A549 (cell line): Measurements from ENCODE around the gene FRMD3. TPM values are rescaled to one million over a fixed set of nuclear protein-coding genes. Genes with fewer than 3 reads are reported as not detected.

Experiments used
- ATAC-seq, 2 experiments: fragments of 200-7000 bp in 1 of 2; fragments of >200 bp in 1 of 2; cut with Nextera tagmentation in 1 of 2; cut with Tn5 transposase in 1 of 2; 3 replicates each; pipeline versions ENCODE4 v1.8.0 to v1.9.1; 2018 to 2020; ENCODE audit warnings: mild to moderate bottlenecking in 1 of 2, moderate library complexity in 1 of 2
- CTCF ChIA-PET: fragments of 300-600 bp; sonication (Branson Sonifier 250); formaldehyde crosslinking; extraction: SDS; loops from one replicate; lab custom pipeline; 2021; ENCODE audit warnings: antibody characterized with exemption, inconsistent platforms; lab: Yijun Ruan, JAX
- POLR2A ChIA-PET: fragments of 350-600 bp; formaldehyde crosslinking; extraction: SDS; loops from one replicate; lab custom pipeline; 2021; ENCODE audit warnings: antibody characterized with exemption, inconsistent platforms; lab: Yijun Ruan, JAX
- DNase-seq, 2 experiments: peaks; one replicate each; pipeline versions ENCODE4 v3.0.0 to v3.0.0-alpha.2; 2011 to 2016; ENCODE audit warnings: low read depth in 1 of 2, low spot score in 1 of 2
- FAIRE-seq: peaks from 2 replicates; lab custom pipeline; 2011; peaks lifted over from hg19 to GRCh38; lab: Jason Lieb, UNC
- H3K27ac ChIP-seq, 2 experiments: fragments of >200 bp; sonication (Bioruptor Twin); formaldehyde crosslinking; 3 replicates each; pipeline ENCODE4 v1.5.1; 2016 to 2017
- H3K4me1 ChIP-seq: fragments of >200 bp; sonication (Bioruptor Twin); formaldehyde crosslinking; 3 replicates; pipeline ENCODE4 v1.6.1; 2016
- H3K4me2 ChIP-seq: fragments of >200 bp; sonication (Bioruptor Twin); formaldehyde crosslinking; 3 replicates; pipeline ENCODE4 v1.6.1; 2016
- H3K4me3 ChIP-seq: fragments of >200 bp; sonication (Bioruptor Twin); formaldehyde crosslinking; 3 replicates; pipeline ENCODE4 v1.5.1; 2016
- H3K9me3 ChIP-seq: fragments of >200 bp; sonication (Bioruptor Twin); formaldehyde crosslinking; 3 replicates; pipeline ENCODE4 v1.6.1; 2016
- CBX2 ChIP-seq: fragments of 200-600 bp; sonication (generic); IDR thresholded peaks from 2 replicates; pipeline ENCODE4 v1.6.1; 2016; ENCODE audit warnings: low read depth, mild to moderate bottlenecking, borderline replicate concordance
- CBX8 ChIP-seq: fragments of 200-600 bp; sonication (generic); IDR thresholded peaks from 2 replicates; pipeline ENCODE4 v1.6.1; 2016
- EHF ChIP-seq: fragments of 250-450 bp; sonication (Bioruptor Pico); IDR thresholded peaks from 2 replicates; pipeline ENCODE4 v1.5.0; 2020; ENCODE audit warnings: mild to moderate bottlenecking
- HDAC2 ChIP-seq: fragments of 200-600 bp; sonication (generic); IDR thresholded peaks from 2 replicates; pipeline ENCODE4 v1.6.1; 2016
- HOXB13 ChIP-seq: fragments of 250-450 bp; sonication (Bioruptor Pico); IDR thresholded peaks from 2 replicates; pipeline ENCODE4 v1.5.0; 2020; ENCODE audit warnings: low read depth, mild to moderate bottlenecking, moderate library complexity
- JUN ChIP-seq, 2 experiments: fragments of >200 bp; sonication (Bioruptor Twin); formaldehyde crosslinking; IDR thresholded peaks; 2 replicates in 1 of 2; 3 replicates in 1 of 2; pipeline ENCODE4 v1.6.1; 2016 to 2017
- JUNB ChIP-seq: fragments of >200 bp; sonication (Bioruptor Twin); formaldehyde crosslinking; IDR thresholded peaks from 2 replicates; pipeline ENCODE4 v1.6.1; 2016
- KDM5A ChIP-seq: fragments of 200-600 bp; sonication (generic); IDR thresholded peaks from 2 replicates; pipeline ENCODE4 v1.6.1; 2016; ENCODE audit warnings: antibody characterized with exemption, mild to moderate bottlenecking
- PHF8 ChIP-seq: fragments of 200-600 bp; sonication (generic); IDR thresholded peaks from 2 replicates; pipeline ENCODE4 v1.6.1; 2016; ENCODE audit warnings: low read depth, mild to moderate bottlenecking, antibody characterized with exemption, moderate library complexity, borderline replicate concordance
- POLR2AphosphoS2 ChIP-seq: conservative IDR thresholded peaks from 2 replicates; pipeline ENCODE4 v1.6.1; 2012; ENCODE audit warnings: low read length, improper control_type of control experiment, inconsistent platforms
- RARB ChIP-seq: fragments of 250-450 bp; sonication (Bioruptor Pico); IDR thresholded peaks from 2 replicates; pipeline ENCODE4 v1.8.0; 2021; ENCODE audit warnings: mild to moderate bottlenecking, moderate library complexity
- SMC3 ChIP-seq: fragments of >200 bp; sonication (Bioruptor Twin); formaldehyde crosslinking; IDR thresholded peaks from 3 replicates; pipeline ENCODE4 v1.6.1; 2018; ENCODE audit warnings: inconsistent platforms
- SREBF2 ChIP-seq: fragments of 450-650 bp; IDR thresholded peaks from 2 replicates; pipeline ENCODE4 v1.6.1; 2014; ENCODE audit warnings: mild to moderate bottlenecking, moderate library complexity
- TP53 ChIP-seq: fragments of 250-450 bp; sonication (Bioruptor Pico); IDR thresholded peaks from 2 replicates; pipeline ENCODE4 v1.5.0; 2021; ENCODE audit warnings: mild to moderate bottlenecking, moderate library complexity
- ZC3H11A ChIP-seq: fragments of 450-650 bp; IDR thresholded peaks from 2 replicates; pipeline ENCODE4 v1.6.1; 2014; ENCODE audit warnings: antibody characterized with exemption, mild to moderate bottlenecking
- ZFP36 ChIP-seq: fragments of 450-650 bp; IDR thresholded peaks from 2 replicates; pipeline ENCODE4 v1.6.1; 2014; ENCODE audit warnings: borderline replicate concordance; ENCODE audit not compliant: partially characterized antibody
- ZSCAN20 ChIP-seq: fragments of 250-450 bp; sonication (Bioruptor Pico); IDR thresholded peaks from 2 replicates; pipeline ENCODE4 v1.8.0; 2022; ENCODE audit warnings: mild to moderate bottlenecking, moderate library complexity
- WGBS: methylation state at CpG from one replicate; pipeline ENCODE4 v1.1.6; 2017; ENCODE audit errors: missing lambda C conversion rate; 5-methylcytosine and 5-hydroxymethylcytosine counted together
- polyA plus RNA-seq, 4 experiments: library from polyadenylated mRNA; depleted of rRNA in 3 of 4; stranded (reverse); fragments of >200 nt; fragmentation: RNase III in 1 of 4; extraction: RNeasy Plus Mini Kit Qiagen cat#74134 plus additional on column Dnase treatment in 1 of 4; gene quantifications; 2 replicates in 3 of 4; 3 replicates in 1 of 4; pipeline ENCODE4 v1.2.3, GENCODE V29; 2011 to 2017
- TF ChIP-seq, protein P1 (sequence below): fragments of 200-600 bp; sonication (generic); IDR thresholded peaks from 2 replicates; pipeline ENCODE4 v1.6.1; 2016; ENCODE audit warnings: antibody characterized with exemption, mild to moderate bottlenecking, moderate library complexity
- TF ChIP-seq, protein P2 (sequence below): fragments of 150-350 bp; IDR thresholded peaks from 2 replicates; pipeline ENCODE4 v1.6.1; 2014; ENCODE audit warnings: low read depth, mild to moderate bottlenecking, low read length
- TF ChIP-seq, protein P3 (sequence below): IDR thresholded peaks from 2 replicates; pipeline ENCODE4 v1.6.1; 2012
- TF ChIP-seq, protein P4 (sequence below): fragments of >200 bp; sonication (Bioruptor Twin); formaldehyde crosslinking; IDR thresholded peaks from 3 replicates; pipeline ENCODE4 v1.6.1; 2016

The FRMD3 gene
- polyA plus RNA-seq, 2 of the 4 experiments (the other 2 are of a cell fraction): 1.7 to 3.3 TPM

DNA sequence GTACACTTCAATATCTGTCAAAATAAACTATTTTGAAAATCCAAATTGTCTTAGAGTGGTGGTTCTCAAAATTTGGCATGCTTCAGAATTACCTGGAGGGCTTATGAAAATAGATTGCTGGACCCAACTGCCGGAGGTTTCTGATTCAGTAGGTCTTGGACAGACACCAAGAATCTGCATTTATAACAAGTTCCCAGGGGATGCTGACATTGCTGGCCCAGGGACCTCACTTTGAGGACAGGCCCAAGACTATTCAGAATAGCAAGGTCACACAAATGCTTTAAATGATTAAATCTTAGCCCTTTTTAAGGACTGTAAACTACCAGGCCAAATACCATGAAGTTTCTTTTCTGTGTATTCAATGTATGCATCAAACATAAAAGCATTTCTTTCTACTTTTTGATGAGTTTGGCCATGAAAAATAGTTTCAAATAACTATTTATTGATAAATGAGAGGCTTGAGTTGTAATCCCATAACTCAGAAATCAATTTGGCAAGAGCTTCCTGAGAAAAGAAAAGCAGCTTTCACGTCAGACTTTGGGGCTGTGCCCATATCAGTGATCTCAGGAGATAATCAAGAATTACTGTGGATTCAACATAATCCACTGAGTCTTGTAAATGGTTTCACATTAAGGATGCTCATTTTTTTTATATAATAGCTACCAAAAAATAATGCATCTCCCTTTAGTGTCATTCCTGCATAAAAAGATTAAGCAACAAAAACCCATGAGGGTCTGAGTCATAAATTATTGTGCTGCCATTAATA is 191.4 kb downstream of the FRMD3 start:
- Histone ChIP-seq H3K9me3 (no peaks in the 10 kb centered on the region), H3K4me2 (no peak overlapping the region), H3K4me1 (no peaks in the 10 kb centered on the region), H3K4me3 (no peak overlapping the region), H3K27ac (no peak overlapping the region)
- DNase-seq (no peak), ATAC-seq (no peak), FAIRE-seq (no peak)
- ChIA-PET POLR2A (interaction anchor here (0.6 kb wide), 1 partner anchor 73 kb away, joined by 4 read pairs; no protein-coding TSS in a partner anchor), CTCF (interaction anchor here (1.3 kb wide), 1 partner anchor 37 kb away, joined by 3 read pairs; no protein-coding TSS in a partner anchor)
- 66% methylated on average over 2 of the region's 2 CpGs for WGBS
- TF ChIP-seq TP53 (no peak), RARB (no peak), ZC3H11A (no peak), SREBF2 (no peak), HOXB13 (CRISPR knock-in tag) (no peak), CBX8 (no peak), PHF8 (no peak), HDAC2 (no peak), ZFP36 (no peak), JUN (IDR thresholded peaks at IDR 0.05) (no peak), EHF (no peak), JUNB (no peak), SMC3 (no peak), ZSCAN20 (CRISPR knock-in tag) (no peak)
- TF ChIP-seq, protein P1, sequence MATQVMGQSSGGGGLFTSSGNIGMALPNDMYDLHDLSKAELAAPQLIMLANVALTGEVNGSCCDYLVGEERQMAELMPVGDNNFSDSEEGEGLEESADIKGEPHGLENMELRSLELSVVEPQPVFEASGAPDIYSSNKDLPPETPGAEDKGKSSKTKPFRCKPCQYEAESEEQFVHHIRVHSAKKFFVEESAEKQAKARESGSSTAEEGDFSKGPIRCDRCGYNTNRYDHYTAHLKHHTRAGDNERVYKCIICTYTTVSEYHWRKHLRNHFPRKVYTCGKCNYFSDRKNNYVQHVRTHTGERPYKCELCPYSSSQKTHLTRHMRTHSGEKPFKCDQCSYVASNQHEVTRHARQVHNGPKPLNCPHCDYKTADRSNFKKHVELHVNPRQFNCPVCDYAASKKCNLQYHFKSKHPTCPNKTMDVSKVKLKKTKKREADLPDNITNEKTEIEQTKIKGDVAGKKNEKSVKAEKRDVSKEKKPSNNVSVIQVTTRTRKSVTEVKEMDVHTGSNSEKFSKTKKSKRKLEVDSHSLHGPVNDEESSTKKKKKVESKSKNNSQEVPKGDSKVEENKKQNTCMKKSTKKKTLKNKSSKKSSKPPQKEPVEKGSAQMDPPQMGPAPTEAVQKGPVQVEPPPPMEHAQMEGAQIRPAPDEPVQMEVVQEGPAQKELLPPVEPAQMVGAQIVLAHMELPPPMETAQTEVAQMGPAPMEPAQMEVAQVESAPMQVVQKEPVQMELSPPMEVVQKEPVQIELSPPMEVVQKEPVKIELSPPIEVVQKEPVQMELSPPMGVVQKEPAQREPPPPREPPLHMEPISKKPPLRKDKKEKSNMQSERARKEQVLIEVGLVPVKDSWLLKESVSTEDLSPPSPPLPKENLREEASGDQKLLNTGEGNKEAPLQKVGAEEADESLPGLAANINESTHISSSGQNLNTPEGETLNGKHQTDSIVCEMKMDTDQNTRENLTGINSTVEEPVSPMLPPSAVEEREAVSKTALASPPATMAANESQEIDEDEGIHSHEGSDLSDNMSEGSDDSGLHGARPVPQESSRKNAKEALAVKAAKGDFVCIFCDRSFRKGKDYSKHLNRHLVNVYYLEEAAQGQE: no peak
- TF ChIP-seq, protein P2, sequence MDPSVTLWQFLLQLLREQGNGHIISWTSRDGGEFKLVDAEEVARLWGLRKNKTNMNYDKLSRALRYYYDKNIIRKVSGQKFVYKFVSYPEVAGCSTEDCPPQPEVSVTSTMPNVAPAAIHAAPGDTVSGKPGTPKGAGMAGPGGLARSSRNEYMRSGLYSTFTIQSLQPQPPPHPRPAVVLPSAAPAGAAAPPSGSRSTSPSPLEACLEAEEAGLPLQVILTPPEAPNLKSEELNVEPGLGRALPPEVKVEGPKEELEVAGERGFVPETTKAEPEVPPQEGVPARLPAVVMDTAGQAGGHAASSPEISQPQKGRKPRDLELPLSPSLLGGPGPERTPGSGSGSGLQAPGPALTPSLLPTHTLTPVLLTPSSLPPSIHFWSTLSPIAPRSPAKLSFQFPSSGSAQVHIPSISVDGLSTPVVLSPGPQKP: no peak
- TF ChIP-seq, protein P3, sequence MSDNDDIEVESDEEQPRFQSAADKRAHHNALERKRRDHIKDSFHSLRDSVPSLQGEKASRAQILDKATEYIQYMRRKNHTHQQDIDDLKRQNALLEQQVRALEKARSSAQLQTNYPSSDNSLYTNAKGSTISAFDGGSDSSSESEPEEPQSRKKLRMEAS: no peak

DNA sequence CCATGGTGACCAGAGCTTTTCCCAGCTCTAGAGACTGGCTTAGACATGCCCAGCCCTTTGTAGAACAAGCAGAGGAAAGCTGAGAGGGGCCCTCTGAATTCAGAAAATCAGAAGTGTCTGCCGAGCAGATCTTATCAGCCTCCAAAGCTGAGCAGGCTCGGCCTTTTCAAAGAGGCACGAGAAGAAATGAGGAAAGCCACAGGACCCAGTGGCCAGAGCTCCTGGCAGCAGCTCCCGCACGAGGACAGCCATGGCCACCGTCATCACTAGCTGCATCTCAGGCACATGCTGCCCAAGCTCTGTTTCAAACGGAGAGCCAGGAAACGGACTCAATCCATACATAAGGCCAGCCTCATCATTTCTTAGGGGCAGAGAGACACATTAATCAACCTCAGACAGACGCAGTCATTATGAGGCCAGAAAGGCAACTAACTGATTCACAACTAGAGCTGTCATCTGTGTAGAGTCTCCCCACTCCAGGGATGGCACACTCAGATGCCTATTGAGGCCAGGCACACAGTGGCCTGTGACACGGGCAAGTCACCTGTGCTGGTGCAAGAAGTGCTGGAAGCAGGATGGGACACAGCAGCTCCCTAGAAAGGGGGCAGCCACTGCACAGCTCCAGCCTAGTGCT is 194.7 kb downstream of the FRMD3 start:
- ATAC-seq (no peak), DNase-seq (no peak), FAIRE-seq (no peak)
- H3K27ac ChIP-seq: no peak overlapping the region
- ChIA-PET POLR2A (no interaction called here), CTCF (interaction anchor here (1.6 kb wide), 1 partner anchor 9 kb away, joined by 9 read pairs; no protein-coding TSS in a partner anchor)
- no peaks in the 10 kb centered on the region for H3K9me3 ChIP-seq
- H3K4me3 ChIP-seq: no peak overlapping the region
- no peak overlapping the region for H3K4me2 ChIP-seq
- 65% methylated on average over 10 of the region's 10 CpGs for WGBS
- no peaks in the 10 kb centered on the region for H3K4me1 ChIP-seq
- TF ChIP-seq KDM5A: no peak
- TF ChIP-seq CBX2: no peak
- TF ChIP-seq, protein P4, sequence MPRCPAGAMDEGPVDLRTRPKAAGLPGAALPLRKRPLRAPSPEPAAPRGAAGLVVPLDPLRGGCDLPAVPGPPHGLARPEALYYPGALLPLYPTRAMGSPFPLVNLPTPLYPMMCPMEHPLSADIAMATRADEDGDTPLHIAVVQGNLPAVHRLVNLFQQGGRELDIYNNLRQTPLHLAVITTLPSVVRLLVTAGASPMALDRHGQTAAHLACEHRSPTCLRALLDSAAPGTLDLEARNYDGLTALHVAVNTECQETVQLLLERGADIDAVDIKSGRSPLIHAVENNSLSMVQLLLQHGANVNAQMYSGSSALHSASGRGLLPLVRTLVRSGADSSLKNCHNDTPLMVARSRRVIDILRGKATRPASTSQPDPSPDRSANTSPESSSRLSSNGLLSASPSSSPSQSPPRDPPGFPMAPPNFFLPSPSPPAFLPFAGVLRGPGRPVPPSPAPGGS: no peak
- no peak for TF ChIP-seq POLR2AphosphoS2
- TF ChIP-seq, all 56 proteins: peak for 0
